Measurements from ENCODE around the gene TAF11L4.

DNA sequence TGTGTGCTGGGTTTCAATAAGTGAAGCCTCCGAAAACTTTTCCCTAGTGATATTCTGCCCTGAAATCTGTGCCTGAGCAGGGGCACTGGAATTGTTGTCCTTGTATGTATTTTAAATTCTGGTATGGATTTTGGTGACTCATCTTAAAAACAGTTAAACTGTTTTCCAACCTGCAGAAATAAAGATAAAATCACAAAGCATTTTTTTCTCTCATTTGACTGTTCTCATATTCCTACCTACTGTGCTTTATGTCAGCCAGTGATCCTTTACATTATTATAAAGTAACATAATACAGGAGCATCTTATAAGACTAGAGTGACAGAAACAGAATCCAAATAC, 34.5 kb upstream of the TAF11L4 start:
- TF ChIP-seq, protein P1, sequence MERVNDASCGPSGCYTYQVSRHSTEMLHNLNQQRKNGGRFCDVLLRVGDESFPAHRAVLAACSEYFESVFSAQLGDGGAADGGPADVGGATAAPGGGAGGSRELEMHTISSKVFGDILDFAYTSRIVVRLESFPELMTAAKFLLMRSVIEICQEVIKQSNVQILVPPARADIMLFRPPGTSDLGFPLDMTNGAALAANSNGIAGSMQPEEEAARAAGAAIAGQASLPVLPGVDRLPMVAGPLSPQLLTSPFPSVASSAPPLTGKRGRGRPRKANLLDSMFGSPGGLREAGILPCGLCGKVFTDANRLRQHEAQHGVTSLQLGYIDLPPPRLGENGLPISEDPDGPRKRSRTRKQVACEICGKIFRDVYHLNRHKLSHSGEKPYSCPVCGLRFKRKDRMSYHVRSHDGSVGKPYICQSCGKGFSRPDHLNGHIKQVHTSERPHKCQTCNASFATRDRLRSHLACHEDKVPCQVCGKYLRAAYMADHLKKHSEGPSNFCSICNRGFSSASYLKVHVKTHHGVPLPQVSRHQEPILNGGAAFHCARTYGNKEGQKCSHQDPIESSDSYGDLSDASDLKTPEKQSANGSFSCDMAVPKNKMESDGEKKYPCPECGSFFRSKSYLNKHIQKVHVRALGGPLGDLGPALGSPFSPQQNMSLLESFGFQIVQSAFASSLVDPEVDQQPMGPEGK (CRISPR knock-in tag; IDR thresholded peaks at IDR 0.05; ENCODE audit: borderline replicate concordance): no peak
- TF ChIP-seq BACH2 (CRISPR knock-in tag; IDR thresholded peaks at IDR 0.05; ENCODE audit: borderline replicate concordance): no peak
- TF ChIP-seq RARB (CRISPR knock-in tag; IDR thresholded peaks at IDR 0.05): no peak
- TF ChIP-seq ISL1 (CRISPR knock-in tag; IDR thresholded peaks at IDR 0.05): no peak
- TF ChIP-seq ESRRG (CRISPR knock-in tag; IDR thresholded peaks at IDR 0.05): no peak
